HEK293T (cell line): ENCODE measurements around the gene CLINT1.

Experiments
- BHLHE40 ChIP-seq: fragments of 450-650 bp; IDR thresholded peaks from 2 replicates; pipeline ENCODE4 v1.6.1; 2016; ENCODE audit warnings: mild to moderate bottlenecking, moderate library complexity, borderline replicate concordance
- ELF4 ChIP-seq: fragments of 450-650 bp; IDR thresholded peaks from 2 replicates; pipeline ENCODE4 v1.6.1; 2017; ENCODE audit warnings: antibody characterized with exemption
- FOXA1 ChIP-seq: fragments of 450-650 bp; IDR thresholded peaks from 2 replicates; pipeline ENCODE4 v1.6.1; 2016; ENCODE audit warnings: mild to moderate bottlenecking
- FOXK2 ChIP-seq: fragments of 450-650 bp; IDR thresholded peaks from 2 replicates; pipeline ENCODE4 v1.6.1; 2016; ENCODE audit warnings: mild to moderate bottlenecking
- FOXM1 ChIP-seq: fragments of 450-650 bp; IDR thresholded peaks from 2 replicates; pipeline ENCODE4 v1.6.1; 2017; ENCODE audit warnings: mild to moderate bottlenecking, borderline replicate concordance
- L3MBTL2 ChIP-seq: fragments of 450-650 bp; conservative IDR thresholded peaks from 2 replicates; pipeline ENCODE4 v1.6.1; 2016; ENCODE audit warnings: mild to moderate bottlenecking
- LEF1 ChIP-seq: fragments of 450-650 bp; IDR thresholded peaks from 2 replicates; pipeline ENCODE4 v1.6.1; 2017; ENCODE audit warnings: mild to moderate bottlenecking, borderline replicate concordance
- NFRKB ChIP-seq: fragments of 450-650 bp; IDR thresholded peaks from 2 replicates; pipeline ENCODE4 v1.6.1; 2016; ENCODE audit warnings: mild to moderate bottlenecking, moderate library complexity
- PKNOX1 ChIP-seq: fragments of 450-650 bp; IDR thresholded peaks from 2 replicates; pipeline ENCODE4 v1.6.1; 2016
- SP1 ChIP-seq: fragments of 450-650 bp; IDR thresholded peaks from 2 replicates; pipeline ENCODE4 v1.6.1; 2017
- SUZ12 ChIP-seq: fragments of 450-650 bp; IDR thresholded peaks from 2 replicates; pipeline ENCODE4 v1.6.1; 2016; ENCODE audit warnings: mild to moderate bottlenecking
- TARDBP ChIP-seq: fragments of 450-650 bp; IDR thresholded peaks from 2 replicates; pipeline ENCODE4 v1.6.1; 2016
- ZNF384 ChIP-seq: fragments of 450-650 bp; IDR thresholded peaks from 2 replicates; pipeline ENCODE4 v1.6.1; 2016

GRCh38 chr5:157866536-157866935 is 7.6 kb upstream of the CLINT1 start:
- no peak for TF ChIP-seq FOXK2
- no peak for TF ChIP-seq BHLHE40
- no peak for TF ChIP-seq ELF4
- TF ChIP-seq L3MBTL2 = no peak
- no peak for TF ChIP-seq FOXA1
- no peak for TF ChIP-seq ZNF384
- TF ChIP-seq SP1 = no peak
- TF ChIP-seq LEF1 = no peak
- no peak for TF ChIP-seq SUZ12
- TF ChIP-seq FOXM1 = no peak
- TF ChIP-seq PKNOX1 = no peak
- TF ChIP-seq TARDBP = no peak
- no peak for TF ChIP-seq NFRKB
